Parathyroid adenoma (tissue), 2 donors: ENCODE results near the gene HSPA13.

Experiments used
- H2AFZ ChIP-seq: fragments of 300-600 bp; sonication (generic); one replicate; pipeline ENCODE4 v1.7.0; 2017; ENCODE audit warnings: antibody characterized with exemption, mild to moderate bottlenecking
- H3K27ac ChIP-seq: fragments of 300-600 bp; sonication (generic); one replicate; pipeline ENCODE4 v1.7.0; 2017
- H3K27me3 ChIP-seq: fragments of 300-600 bp; sonication (generic); one replicate; pipeline ENCODE4 v1.7.0; 2017; ENCODE audit warnings: low read length; ENCODE audit not compliant: control insufficient read depth, insufficient read depth
- H3K36me3 ChIP-seq: fragments of 300-600 bp; sonication (generic); one replicate; pipeline ENCODE4 v1.7.0; 2017; ENCODE audit warnings: low read length; ENCODE audit not compliant: control insufficient read depth, insufficient read depth
- H3K4me1 ChIP-seq: fragments of 300-600 bp; sonication (generic); one replicate; pipeline ENCODE4 v1.7.0; 2017; ENCODE audit warnings: control low read depth
- H3K4me2 ChIP-seq: fragments of 300-600 bp; sonication (generic); one replicate; pipeline ENCODE4 v1.7.0; 2017; ENCODE audit warnings: low read length
- H3K4me3 ChIP-seq: fragments of 300-600 bp; sonication (generic); one replicate; pipeline ENCODE4 v1.7.0; 2017; ENCODE audit warnings: low read depth, low read length
- H3K79me2 ChIP-seq: fragments of 300-600 bp; sonication (generic); one replicate; pipeline ENCODE4 v1.7.0; 2017; ENCODE audit warnings: control low read depth
- H3K9ac ChIP-seq: fragments of 300-600 bp; sonication (generic); one replicate; pipeline ENCODE4 v1.7.0; 2017; ENCODE audit warnings: mild to moderate bottlenecking
- H3K9me3 ChIP-seq: fragments of 300-600 bp; sonication (generic); one replicate; pipeline ENCODE4 v1.7.0; 2017; ENCODE audit warnings: low read length; ENCODE audit not compliant: control insufficient read depth
- TF ChIP-seq, protein P1 (sequence below): fragments of 300-600 bp; sonication (generic); IDR thresholded peaks from one replicate; pipeline ENCODE4 v1.7.0; 2017; ENCODE audit warnings: antibody characterized with exemption, mild to moderate bottlenecking
- donor health status: primary hyperparathyroidism.

HSPA13 gene

DNA sequence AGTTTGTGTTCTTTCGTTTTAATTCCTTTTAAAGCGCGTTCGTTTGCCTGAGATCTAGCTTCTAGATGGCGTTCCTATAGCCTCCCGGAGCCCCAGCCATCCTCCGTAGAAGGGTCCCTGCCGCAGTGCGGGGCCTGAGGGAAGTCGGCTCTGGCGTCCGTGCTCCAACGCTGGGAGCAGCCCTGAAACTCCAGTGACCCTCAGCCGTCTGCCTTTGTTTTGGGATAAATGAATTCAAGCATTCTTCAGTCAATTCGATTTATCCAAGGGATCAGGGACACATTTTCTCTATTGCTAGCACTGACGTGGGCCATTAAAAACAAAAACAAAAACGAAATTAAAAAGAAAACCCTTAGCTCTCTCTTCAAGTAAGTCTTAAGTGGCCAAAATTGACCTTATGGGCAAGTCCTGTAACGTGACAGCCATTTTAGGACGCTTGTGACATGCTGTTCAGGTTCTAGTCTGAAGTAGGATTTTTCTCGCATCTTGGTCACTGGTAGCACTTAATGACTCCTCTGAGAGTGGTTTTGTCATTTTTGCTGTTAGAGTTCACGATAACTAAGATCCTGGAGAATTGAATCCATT is 742 bp upstream of the HSPA13 start:
- Histone ChIP-seq H3K4me1 (no peaks in the 10 kb centered on the region), H3K9ac (no peak overlapping the region), H3K4me2 (peak overlapping the region; percentile 66), H3K27ac (peak overlapping the region; percentile 85), H3K36me3 (no peaks in the 10 kb centered on the region), H3K4me3 (peak overlapping the region; percentile 87), H3K79me2 (peaks cover 8% of the 10 kb centered on the region), H3K27me3 (no peaks in the 10 kb centered on the region), H2AFZ (peak overlapping the region; percentile 98), H3K9me3 (no peaks in the 10 kb centered on the region)
- TF ChIP-seq, protein P1, sequence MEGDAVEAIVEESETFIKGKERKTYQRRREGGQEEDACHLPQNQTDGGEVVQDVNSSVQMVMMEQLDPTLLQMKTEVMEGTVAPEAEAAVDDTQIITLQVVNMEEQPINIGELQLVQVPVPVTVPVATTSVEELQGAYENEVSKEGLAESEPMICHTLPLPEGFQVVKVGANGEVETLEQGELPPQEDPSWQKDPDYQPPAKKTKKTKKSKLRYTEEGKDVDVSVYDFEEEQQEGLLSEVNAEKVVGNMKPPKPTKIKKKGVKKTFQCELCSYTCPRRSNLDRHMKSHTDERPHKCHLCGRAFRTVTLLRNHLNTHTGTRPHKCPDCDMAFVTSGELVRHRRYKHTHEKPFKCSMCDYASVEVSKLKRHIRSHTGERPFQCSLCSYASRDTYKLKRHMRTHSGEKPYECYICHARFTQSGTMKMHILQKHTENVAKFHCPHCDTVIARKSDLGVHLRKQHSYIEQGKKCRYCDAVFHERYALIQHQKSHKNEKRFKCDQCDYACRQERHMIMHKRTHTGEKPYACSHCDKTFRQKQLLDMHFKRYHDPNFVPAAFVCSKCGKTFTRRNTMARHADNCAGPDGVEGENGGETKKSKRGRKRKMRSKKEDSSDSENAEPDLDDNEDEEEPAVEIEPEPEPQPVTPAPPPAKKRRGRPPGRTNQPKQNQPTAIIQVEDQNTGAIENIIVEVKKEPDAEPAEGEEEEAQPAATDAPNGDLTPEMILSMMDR = no peak

DNA sequence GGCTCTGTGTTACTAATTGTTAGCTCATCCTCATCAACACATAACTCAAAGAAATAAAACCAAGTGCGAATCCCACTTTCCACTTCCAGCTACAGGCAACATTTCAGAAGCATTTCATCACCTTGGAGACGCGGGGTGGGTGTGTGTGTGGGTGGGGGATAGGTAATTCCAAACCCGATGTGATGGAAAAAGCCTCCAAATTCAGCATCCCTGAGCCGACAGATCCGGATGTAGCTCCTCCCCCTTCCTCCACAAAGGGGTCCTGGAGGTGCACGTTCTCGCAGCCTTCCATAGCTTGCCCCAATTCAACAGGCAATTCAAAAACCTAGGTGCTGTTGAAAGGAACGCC is 486 bp downstream of the HSPA13 start:
- TF ChIP-seq, protein P1 = no peak
- no peaks in the 10 kb centered on the region for H3K9me3 ChIP-seq
- peak overlapping the region; percentile 87 for H3K4me3 ChIP-seq
- H3K27me3 ChIP-seq = no peaks in the 10 kb centered on the region
- H3K79me2 ChIP-seq = peaks cover 8% of the 10 kb centered on the region
- H3K27ac ChIP-seq = peak overlapping the region; percentile 53
- H3K4me2 ChIP-seq = peak overlapping the region; percentile 75
- no peaks in the 10 kb centered on the region for H3K4me1 ChIP-seq
- no peak overlapping the region for H3K9ac ChIP-seq
- no peaks in the 10 kb centered on the region for H3K36me3 ChIP-seq
- H2AFZ ChIP-seq = peak overlapping the region; percentile 72

DNA sequence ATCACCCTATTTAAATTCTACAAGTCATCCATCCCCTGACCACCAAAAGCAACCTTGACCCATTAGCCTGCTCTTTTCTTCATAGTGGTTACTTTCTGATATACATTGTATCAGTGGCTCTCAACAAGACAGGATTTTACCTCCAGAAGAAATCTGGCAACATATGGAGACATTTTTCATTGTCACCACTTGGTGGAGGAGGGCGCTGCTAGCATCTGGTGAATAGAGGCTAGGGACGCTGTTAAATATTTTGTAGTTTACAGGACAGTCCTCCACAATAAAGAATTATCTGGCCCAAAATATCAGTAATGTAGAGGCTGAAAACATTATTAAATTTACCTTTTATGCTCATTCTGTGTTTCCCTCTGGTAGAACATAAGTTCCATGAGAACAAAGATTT is 6.1 kb downstream of the HSPA13 start:
- Histone ChIP-seq H2AFZ (no peak overlapping the region), H3K27me3 (no peaks in the 10 kb centered on the region), H3K27ac (no peak overlapping the region), H3K9ac (no peak overlapping the region), H3K4me2 (no peak overlapping the region), H3K9me3 (no peaks in the 10 kb centered on the region), H3K79me2 (no peaks in the 10 kb centered on the region), H3K36me3 (no peaks in the 10 kb centered on the region), H3K4me1 (no peaks in the 10 kb centered on the region), H3K4me3 (no peak overlapping the region)
- TF ChIP-seq, protein P1 = no peak

DNA sequence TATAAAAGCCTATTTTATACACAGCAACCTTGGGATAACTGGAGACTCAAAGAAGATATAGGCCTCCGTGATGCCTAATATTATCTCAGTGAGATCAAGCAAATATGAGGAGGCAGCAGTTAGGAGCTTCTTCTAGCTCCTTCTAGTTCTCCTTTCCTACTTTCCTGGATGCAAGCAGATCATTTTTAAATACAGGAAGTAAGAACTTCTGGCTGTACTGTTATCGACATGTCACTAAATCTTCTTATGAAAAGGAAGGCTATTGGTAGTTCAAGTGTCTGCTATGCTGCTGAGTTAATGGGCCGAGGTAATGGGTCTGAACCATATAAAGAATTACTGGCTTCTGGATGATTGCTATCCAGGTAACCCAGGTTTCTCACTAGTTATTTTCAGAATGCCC is 15.9 kb downstream of the HSPA13 start:
- Histone ChIP-seq H3K4me3 (no peak overlapping the region), H3K4me1 (no peaks in the 10 kb centered on the region), H3K27ac (no peak overlapping the region), H3K27me3 (no peaks in the 10 kb centered on the region), H2AFZ (no peak overlapping the region), H3K4me2 (no peak overlapping the region), H3K36me3 (no peaks in the 10 kb centered on the region), H3K79me2 (no peaks in the 10 kb centered on the region), H3K9ac (no peak overlapping the region), H3K9me3 (no peaks in the 10 kb centered on the region)
- TF ChIP-seq, protein P1 = no peak

DNA sequence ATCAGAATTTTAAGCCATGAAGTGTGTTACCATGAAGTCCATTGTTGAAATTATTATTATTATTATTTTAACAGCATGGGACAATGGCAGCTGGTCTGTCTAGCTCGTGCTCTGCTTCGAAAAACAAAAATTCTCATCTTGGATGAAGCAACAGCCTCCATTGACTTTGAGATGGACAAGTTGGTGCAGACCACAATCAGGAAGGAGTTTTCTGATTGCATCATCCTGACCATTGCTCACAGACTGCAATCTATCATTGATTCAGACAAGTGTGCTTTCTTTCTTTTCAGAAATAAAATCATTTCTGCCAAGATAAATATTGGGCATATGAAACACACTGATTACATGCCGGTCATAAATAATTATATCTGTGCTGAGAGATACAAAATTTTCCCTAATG is 21.0 kb downstream of the HSPA13 start:
- Histone ChIP-seq H3K9ac (no peak overlapping the region), H3K79me2 (no peaks in the 10 kb centered on the region), H3K27me3 (no peaks in the 10 kb centered on the region), H3K4me1 (no peaks in the 10 kb centered on the region), H2AFZ (no peak overlapping the region), H3K4me2 (no peak overlapping the region), H3K27ac (no peak overlapping the region), H3K4me3 (no peak overlapping the region), H3K9me3 (no peaks in the 10 kb centered on the region), H3K36me3 (no peaks in the 10 kb centered on the region)
- TF ChIP-seq, protein P1 = no peak
